ENCODE measurements around the gene EID1. TPM values are rescaled to one million over a fixed set of nuclear protein-coding genes. Genes with fewer than 3 reads are reported as not detected.

EID1 gene
- total RNA-seq, 1 experiment from 2014 or later = 74.3 TPM

GRCh38 chr15:48915861-48916260 is 37.9 kb downstream of the EID1 start:
- BruUV-seq (replicated peaks) = no TSS peak
- CTCF ChIA-PET = no interaction called here
- DNase-seq = no peak
- Mint-ChIP-seq H3K4me3 (ENCODE audit: low read depth, unreplicated experiment) (no peak overlapping the region), H3K27me3 (ENCODE audit: unreplicated experiment) (no peaks in the 10 kb centered on the region), H3K4me1 (ENCODE audit: low read depth, unreplicated experiment) (peaks cover 9% of the 10 kb centered on the region), H3K36me3 (ENCODE audit: insufficient read depth, unreplicated experiment) (no peaks in the 10 kb centered on the region), H3K9me3 (ENCODE audit: low read depth, unreplicated experiment) (peaks cover 7% of the 10 kb centered on the region), H3K27ac (ENCODE audit: unreplicated experiment) (no peak overlapping the region)
- intact Hi-C loops (cut with micrococcal nuclease; ENCODE audit: unreplicated experiment) = no loop called here
- TF ChIP-seq, protein P1, sequence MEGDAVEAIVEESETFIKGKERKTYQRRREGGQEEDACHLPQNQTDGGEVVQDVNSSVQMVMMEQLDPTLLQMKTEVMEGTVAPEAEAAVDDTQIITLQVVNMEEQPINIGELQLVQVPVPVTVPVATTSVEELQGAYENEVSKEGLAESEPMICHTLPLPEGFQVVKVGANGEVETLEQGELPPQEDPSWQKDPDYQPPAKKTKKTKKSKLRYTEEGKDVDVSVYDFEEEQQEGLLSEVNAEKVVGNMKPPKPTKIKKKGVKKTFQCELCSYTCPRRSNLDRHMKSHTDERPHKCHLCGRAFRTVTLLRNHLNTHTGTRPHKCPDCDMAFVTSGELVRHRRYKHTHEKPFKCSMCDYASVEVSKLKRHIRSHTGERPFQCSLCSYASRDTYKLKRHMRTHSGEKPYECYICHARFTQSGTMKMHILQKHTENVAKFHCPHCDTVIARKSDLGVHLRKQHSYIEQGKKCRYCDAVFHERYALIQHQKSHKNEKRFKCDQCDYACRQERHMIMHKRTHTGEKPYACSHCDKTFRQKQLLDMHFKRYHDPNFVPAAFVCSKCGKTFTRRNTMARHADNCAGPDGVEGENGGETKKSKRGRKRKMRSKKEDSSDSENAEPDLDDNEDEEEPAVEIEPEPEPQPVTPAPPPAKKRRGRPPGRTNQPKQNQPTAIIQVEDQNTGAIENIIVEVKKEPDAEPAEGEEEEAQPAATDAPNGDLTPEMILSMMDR (IDR thresholded peaks at IDR 0.05; ENCODE audit: unreplicated experiment) = no peak

GRCh38 chr15:48916721-48917120 is 38.8 kb downstream of the EID1 start:
- no peaks in the 10 kb centered on the region for H3K36me3 Mint-ChIP-seq (ENCODE audit: insufficient read depth, unreplicated experiment)
- intact Hi-C loops (cut with micrococcal nuclease; ENCODE audit: unreplicated experiment) = no loop called here
- no peak for DNase-seq
- no peaks in the 10 kb centered on the region for H3K27me3 Mint-ChIP-seq (ENCODE audit: unreplicated experiment)
- no peak overlapping the region for H3K27ac Mint-ChIP-seq (ENCODE audit: unreplicated experiment)
- no TSS peak for BruUV-seq (replicated peaks)
- TF ChIP-seq, protein P1 (IDR thresholded peaks at IDR 0.05; ENCODE audit: unreplicated experiment) = no peak
- H3K4me3 Mint-ChIP-seq (ENCODE audit: low read depth, unreplicated experiment) = no peak overlapping the region
- peaks cover 9% of the 10 kb centered on the region for H3K4me1 Mint-ChIP-seq (ENCODE audit: low read depth, unreplicated experiment)
- CTCF ChIA-PET = interaction anchor here (0.6 kb wide), 1 partner anchor 15 kb away, joined by 3 read pairs; no protein-coding TSS in a partner anchor
- H3K9me3 Mint-ChIP-seq (ENCODE audit: low read depth, unreplicated experiment) = peaks cover 5% of the 10 kb centered on the region

- CTCF ChIA-PET = interaction anchor here (0.5 kb wide), 1 partner anchor 208 kb away, joined by 3 read pairs; no protein-coding TSS in a partner anchor
- BruUV-seq (replicated peaks) = no TSS peak
- Mint-ChIP-seq H3K36me3 (ENCODE audit: insufficient read depth, unreplicated experiment) (no peaks in the 10 kb centered on the region), H3K4me1 (ENCODE audit: low read depth, unreplicated experiment) (peaks cover 11% of the 10 kb centered on the region), H3K27ac (ENCODE audit: unreplicated experiment) (no peak overlapping the region), H3K27me3 (ENCODE audit: unreplicated experiment) (no peaks in the 10 kb centered on the region), H3K4me3 (ENCODE audit: low read depth, unreplicated experiment) (no peak overlapping the region), H3K9me3 (ENCODE audit: low read depth, unreplicated experiment) (peaks cover 5% of the 10 kb centered on the region)
- TF ChIP-seq, protein P1 (IDR thresholded peaks at IDR 0.05; ENCODE audit: unreplicated experiment) = no peak
- intact Hi-C loops (cut with micrococcal nuclease; ENCODE audit: unreplicated experiment) = no loop called here
- DNase-seq = no peak
Measured at GRCh38 chr15:48922046-48922445, 44.1 kb downstream of the EID1 start.

DNA sequence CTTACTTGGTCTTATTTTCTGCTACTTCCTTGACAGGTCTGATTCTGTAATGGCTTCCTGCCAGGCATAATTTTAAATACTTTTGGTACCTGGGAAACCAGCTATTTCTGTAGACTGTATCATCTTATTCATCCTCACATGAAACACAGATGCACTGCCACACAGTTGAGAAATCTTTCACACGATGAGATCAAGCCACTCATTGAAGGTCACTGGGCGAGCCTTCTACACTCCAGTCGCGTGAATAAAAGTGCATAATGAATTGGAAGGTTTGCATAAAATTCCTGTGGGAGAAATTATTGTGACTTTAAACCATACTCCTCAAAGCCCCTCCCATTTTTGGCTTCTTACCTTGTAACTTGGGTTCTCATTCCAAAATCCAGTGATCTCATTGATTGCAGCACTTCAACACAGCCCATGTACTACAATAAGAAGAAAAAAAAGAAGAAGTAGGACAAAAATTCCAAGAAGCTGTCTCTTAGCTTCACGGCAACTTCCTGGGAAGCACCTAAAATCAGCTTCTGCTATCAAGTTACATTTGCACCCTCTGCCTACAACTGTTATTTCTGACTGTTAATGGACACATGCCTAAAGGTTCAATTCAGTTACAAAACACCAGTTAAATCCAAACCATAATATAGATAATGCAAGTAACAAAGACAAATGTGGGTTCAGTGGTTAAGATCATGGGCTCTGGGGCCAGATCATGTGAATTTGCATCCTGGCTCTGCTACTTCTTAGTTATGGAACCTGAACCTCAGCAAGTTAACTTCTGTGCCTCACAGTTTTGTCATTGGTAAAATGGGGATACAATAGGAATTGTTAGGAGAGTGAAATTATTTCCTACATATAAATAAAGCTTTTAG is 46.8 kb downstream of the EID1 start:
- CTCF ChIA-PET = interaction anchor here (0.5 kb wide), 1 partner anchor 12 kb away, joined by 3 read pairs; no protein-coding TSS in a partner anchor
- peaks cover 11% of the 10 kb centered on the region for H3K4me1 Mint-ChIP-seq (ENCODE audit: low read depth, unreplicated experiment)
- H3K27ac Mint-ChIP-seq (ENCODE audit: unreplicated experiment) = no peak overlapping the region

More for the DNA sequence above, 46.8 kb downstream of the EID1 start:
- no peaks in the 10 kb centered on the region for H3K27me3 Mint-ChIP-seq (ENCODE audit: unreplicated experiment)
- no TSS peak for BruUV-seq (replicated peaks)
- H3K4me3 Mint-ChIP-seq (ENCODE audit: low read depth, unreplicated experiment) = no peak overlapping the region
- no peaks in the 10 kb centered on the region for H3K36me3 Mint-ChIP-seq (ENCODE audit: insufficient read depth, unreplicated experiment)
- TF ChIP-seq, protein P1 (IDR thresholded peaks at IDR 0.05; ENCODE audit: unreplicated experiment) = no peak
- H3K9me3 Mint-ChIP-seq (ENCODE audit: low read depth, unreplicated experiment) = peaks cover 2% of the 10 kb centered on the region
- intact Hi-C loops (cut with micrococcal nuclease; ENCODE audit: unreplicated experiment) = no loop called here
- no peak for DNase-seq
